Measurements from ENCODE around the gene PTPN13.

- TF ChIP-seq GATA2 (IDR thresholded peaks at IDR 0.05; ENCODE audit: low read depth, low read length) (no peak), GATA3 (IDR thresholded peaks at IDR 0.05; ENCODE audit: low read depth, low read length) (no peak)
Measured at GRCh38 chr4:86652332-86652932, 58.3 kb downstream of the PTPN13 start.

Data from SH-SY5Y (cell line).